ENCODE data around the gene S100A3.

S100A3 gene

DNA sequence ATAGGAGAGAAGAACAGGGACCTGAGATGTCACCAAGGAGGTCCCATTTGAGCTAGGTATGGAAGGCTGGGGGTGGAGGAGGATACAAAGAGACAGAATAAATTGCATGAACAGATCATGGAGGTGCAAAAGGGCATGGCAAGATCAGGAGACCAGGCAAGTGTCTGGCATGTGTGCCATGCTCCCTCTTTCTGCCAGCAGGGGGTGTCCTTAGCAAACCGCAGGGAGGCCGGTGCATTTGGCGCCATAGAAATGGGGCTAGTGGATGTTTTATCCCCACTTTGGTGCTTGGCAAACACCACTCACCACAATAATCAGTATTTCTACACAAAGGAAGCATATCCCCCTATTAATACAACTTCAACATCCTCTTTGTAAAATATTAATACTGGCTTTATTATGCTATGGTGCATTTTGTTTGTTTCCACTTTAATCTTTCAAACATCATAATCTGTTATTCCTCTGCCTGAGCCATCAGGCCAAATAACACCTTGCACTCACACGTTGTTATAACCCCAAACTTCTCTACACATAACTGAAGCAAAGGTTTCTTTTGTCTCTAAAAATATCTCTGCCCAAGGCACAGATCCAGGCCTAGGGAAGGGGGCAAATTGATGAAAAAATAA is 39.2 kb downstream of the S100A3 start:
- Histone ChIP-seq H3K4me1 (ENCODE audit: control insufficient read depth, insufficient read depth, low read length) (no peaks in the 10 kb centered on the region), H3K4me3 (ENCODE audit: insufficient read depth, low read depth, low read length) (no peak overlapping the region), H3K27ac (ENCODE audit: insufficient read depth, low read depth, low read length, poor library complexity, severe bottlenecking) (no peak overlapping the region), H3K36me3 (ENCODE audit: control insufficient read depth, insufficient read depth, low read length) (no peaks in the 10 kb centered on the region), H3K27me3 (ENCODE audit: control insufficient read depth, insufficient read depth, low read length, poor library complexity, severe bottlenecking) (no peaks in the 10 kb centered on the region), H3K9me3 (ENCODE audit: control insufficient read depth, low read length) (no peaks in the 10 kb centered on the region)
- WGBS, 2 experiments = 64 to 73% methylated on average over 4 of the region's 4 CpGs

GRCh38 chr1:153509036-153509435 is 40.0 kb downstream of the S100A3 start:
- 89 to 91% methylated on average over 3 of the region's 3 CpGs for WGBS, 2 experiments
- Histone ChIP-seq H3K4me3 (ENCODE audit: insufficient read depth, low read depth, low read length) (no peak overlapping the region), H3K4me1 (ENCODE audit: control insufficient read depth, insufficient read depth, low read length) (no peaks in the 10 kb centered on the region), H3K36me3 (ENCODE audit: control insufficient read depth, insufficient read depth, low read length) (no peaks in the 10 kb centered on the region), H3K27me3 (ENCODE audit: control insufficient read depth, insufficient read depth, low read length, poor library complexity, severe bottlenecking) (no peaks in the 10 kb centered on the region), H3K9me3 (ENCODE audit: control insufficient read depth, low read length) (no peaks in the 10 kb centered on the region), H3K27ac (ENCODE audit: insufficient read depth, low read depth, low read length, poor library complexity, severe bottlenecking) (no peak overlapping the region)

DNA sequence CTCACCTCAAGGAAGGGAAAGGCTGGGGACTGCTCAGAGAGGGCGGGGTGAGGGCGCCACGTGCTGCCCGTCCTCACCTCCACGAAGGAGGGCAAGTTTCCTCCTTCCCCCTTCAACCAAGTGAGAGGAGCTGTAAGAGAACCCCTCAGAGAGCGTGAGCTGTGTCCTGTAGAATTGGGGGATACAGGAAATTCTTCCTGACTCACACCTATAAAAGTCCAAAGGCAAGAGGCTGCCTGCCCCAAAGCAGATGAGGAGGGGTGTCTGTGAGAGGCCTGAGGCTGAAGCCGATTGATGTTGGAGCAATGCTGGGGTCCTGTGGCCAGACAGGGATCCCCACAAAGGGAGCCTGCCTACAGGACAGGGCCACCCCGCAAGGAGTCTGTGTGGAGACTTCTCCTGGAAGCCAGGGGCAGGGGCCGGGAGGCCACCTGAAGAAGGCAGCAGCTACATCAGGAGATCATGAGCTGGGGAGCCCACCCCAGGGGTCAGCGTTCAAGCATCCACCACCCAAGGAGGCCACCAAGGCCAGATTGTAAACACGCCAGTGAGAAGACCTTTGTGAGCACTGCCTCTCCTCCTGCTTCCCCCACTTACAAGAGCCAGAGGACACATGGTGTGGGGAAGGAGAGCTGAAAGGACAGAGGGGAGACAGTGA is 41.0 kb downstream of the S100A3 start:
- 89 to 94% methylated on average over 11 of the region's 11 CpGs for WGBS, 2 experiments
- Histone ChIP-seq H3K4me3 (ENCODE audit: insufficient read depth, low read depth, low read length) (no peak overlapping the region), H3K27ac (ENCODE audit: insufficient read depth, low read depth, low read length, poor library complexity, severe bottlenecking) (no peak overlapping the region), H3K27me3 (ENCODE audit: control insufficient read depth, insufficient read depth, low read length, poor library complexity, severe bottlenecking) (no peaks in the 10 kb centered on the region), H3K4me1 (ENCODE audit: control insufficient read depth, insufficient read depth, low read length) (no peaks in the 10 kb centered on the region), H3K36me3 (ENCODE audit: control insufficient read depth, insufficient read depth, low read length) (no peaks in the 10 kb centered on the region), H3K9me3 (ENCODE audit: control insufficient read depth, low read length) (no peaks in the 10 kb centered on the region)

- Histone ChIP-seq H3K4me1 (ENCODE audit: control insufficient read depth, insufficient read depth, low read length) (no peaks in the 10 kb centered on the region), H3K9me3 (ENCODE audit: control insufficient read depth, low read length) (no peaks in the 10 kb centered on the region), H3K27me3 (ENCODE audit: control insufficient read depth, insufficient read depth, low read length, poor library complexity, severe bottlenecking) (no peaks in the 10 kb centered on the region), H3K4me3 (ENCODE audit: insufficient read depth, low read depth, low read length) (no peak overlapping the region), H3K36me3 (ENCODE audit: control insufficient read depth, insufficient read depth, low read length) (no peaks in the 10 kb centered on the region), H3K27ac (ENCODE audit: insufficient read depth, low read depth, low read length, poor library complexity, severe bottlenecking) (no peak overlapping the region)
- WGBS, 2 experiments = 79% methylated on average over 7 of the region's 7 CpGs
Measured at GRCh38 chr1:153506831-153507413, 42.1 kb downstream of the S100A3 start.

DNA sequence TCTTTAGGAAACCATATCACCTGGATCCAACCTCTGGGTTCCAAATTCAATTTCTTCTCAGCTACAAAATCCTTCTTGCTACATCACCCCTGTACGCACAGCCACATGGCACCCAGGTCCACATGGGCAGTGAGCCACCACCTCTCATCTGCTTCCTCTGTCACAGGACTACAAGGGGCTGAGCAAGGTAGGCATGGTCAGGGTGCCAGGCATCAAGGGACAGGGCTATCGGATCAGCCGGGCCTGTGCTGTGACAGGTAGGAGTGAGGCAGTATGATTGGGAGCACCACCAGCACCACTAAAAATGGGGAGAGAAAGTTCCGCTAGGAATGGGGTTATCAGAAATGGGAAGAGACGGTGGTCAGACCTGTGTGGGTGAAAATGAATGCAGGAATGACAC is 42.7 kb downstream of the S100A3 start:
- Histone ChIP-seq H3K4me3 (ENCODE audit: insufficient read depth, low read depth, low read length) (no peak overlapping the region), H3K9me3 (ENCODE audit: control insufficient read depth, low read length) (no peaks in the 10 kb centered on the region), H3K4me1 (ENCODE audit: control insufficient read depth, insufficient read depth, low read length) (no peaks in the 10 kb centered on the region), H3K27ac (ENCODE audit: insufficient read depth, low read depth, low read length, poor library complexity, severe bottlenecking) (no peak overlapping the region), H3K36me3 (ENCODE audit: control insufficient read depth, insufficient read depth, low read length) (no peaks in the 10 kb centered on the region), H3K27me3 (ENCODE audit: control insufficient read depth, insufficient read depth, low read length, poor library complexity, severe bottlenecking) (no peaks in the 10 kb centered on the region)
- WGBS, 2 experiments = 93% methylated on average over 5 of the region's 5 CpGs

- Histone ChIP-seq H3K4me1 (ENCODE audit: control insufficient read depth, insufficient read depth, low read length) (no peaks in the 10 kb centered on the region), H3K27me3 (ENCODE audit: control insufficient read depth, insufficient read depth, low read length, poor library complexity, severe bottlenecking) (no peaks in the 10 kb centered on the region), H3K9me3 (ENCODE audit: control insufficient read depth, low read length) (no peaks in the 10 kb centered on the region), H3K4me3 (ENCODE audit: insufficient read depth, low read depth, low read length) (no peak overlapping the region), H3K27ac (ENCODE audit: insufficient read depth, low read depth, low read length, poor library complexity, severe bottlenecking) (no peak overlapping the region), H3K36me3 (ENCODE audit: control insufficient read depth, insufficient read depth, low read length) (no peaks in the 10 kb centered on the region)
- 81 to 89% methylated on average over 1 of the region's 1 CpG for WGBS, 2 experiments
Measured at GRCh38 chr1:153505576-153505975, 43.5 kb downstream of the S100A3 start.

GRCh38 chr1:153503766-153504165 is 45.3 kb downstream of the S100A3 start:
- H3K27me3 ChIP-seq (ENCODE audit: control insufficient read depth, insufficient read depth, low read length, poor library complexity, severe bottlenecking) = no peaks in the 10 kb centered on the region
- H3K4me3 ChIP-seq (ENCODE audit: insufficient read depth, low read depth, low read length) = no peak overlapping the region
- WGBS, 2 experiments = 88 to 97% methylated on average over 3 of the region's 3 CpGs
- no peak overlapping the region for H3K27ac ChIP-seq (ENCODE audit: insufficient read depth, low read depth, low read length, poor library complexity, severe bottlenecking)
- H3K36me3 ChIP-seq (ENCODE audit: control insufficient read depth, insufficient read depth, low read length) = no peaks in the 10 kb centered on the region
- H3K4me1 ChIP-seq (ENCODE audit: control insufficient read depth, insufficient read depth, low read length) = no peaks in the 10 kb centered on the region
- H3K9me3 ChIP-seq (ENCODE audit: control insufficient read depth, low read length) = no peaks in the 10 kb centered on the region

GRCh38 chr1:153498746-153499145 is 50.3 kb downstream of the S100A3 start:
- H3K4me1 ChIP-seq (ENCODE audit: control insufficient read depth, insufficient read depth, low read length) = no peaks in the 10 kb centered on the region
- no peak overlapping the region for H3K27ac ChIP-seq (ENCODE audit: insufficient read depth, low read depth, low read length, poor library complexity, severe bottlenecking)
- H3K36me3 ChIP-seq (ENCODE audit: control insufficient read depth, insufficient read depth, low read length) = no peaks in the 10 kb centered on the region
- H3K9me3 ChIP-seq (ENCODE audit: control insufficient read depth, low read length) = no peaks in the 10 kb centered on the region
- no peaks in the 10 kb centered on the region for H3K27me3 ChIP-seq (ENCODE audit: control insufficient read depth, insufficient read depth, low read length, poor library complexity, severe bottlenecking)
- whole genome bisulfite sequencing, 2 experiments = 64 to 74% methylated on average over 2 of the region's 2 CpGs
- no peak overlapping the region for H3K4me3 ChIP-seq (ENCODE audit: insufficient read depth, low read depth, low read length)
